ENCODE data around the gene AMH.

DNA sequence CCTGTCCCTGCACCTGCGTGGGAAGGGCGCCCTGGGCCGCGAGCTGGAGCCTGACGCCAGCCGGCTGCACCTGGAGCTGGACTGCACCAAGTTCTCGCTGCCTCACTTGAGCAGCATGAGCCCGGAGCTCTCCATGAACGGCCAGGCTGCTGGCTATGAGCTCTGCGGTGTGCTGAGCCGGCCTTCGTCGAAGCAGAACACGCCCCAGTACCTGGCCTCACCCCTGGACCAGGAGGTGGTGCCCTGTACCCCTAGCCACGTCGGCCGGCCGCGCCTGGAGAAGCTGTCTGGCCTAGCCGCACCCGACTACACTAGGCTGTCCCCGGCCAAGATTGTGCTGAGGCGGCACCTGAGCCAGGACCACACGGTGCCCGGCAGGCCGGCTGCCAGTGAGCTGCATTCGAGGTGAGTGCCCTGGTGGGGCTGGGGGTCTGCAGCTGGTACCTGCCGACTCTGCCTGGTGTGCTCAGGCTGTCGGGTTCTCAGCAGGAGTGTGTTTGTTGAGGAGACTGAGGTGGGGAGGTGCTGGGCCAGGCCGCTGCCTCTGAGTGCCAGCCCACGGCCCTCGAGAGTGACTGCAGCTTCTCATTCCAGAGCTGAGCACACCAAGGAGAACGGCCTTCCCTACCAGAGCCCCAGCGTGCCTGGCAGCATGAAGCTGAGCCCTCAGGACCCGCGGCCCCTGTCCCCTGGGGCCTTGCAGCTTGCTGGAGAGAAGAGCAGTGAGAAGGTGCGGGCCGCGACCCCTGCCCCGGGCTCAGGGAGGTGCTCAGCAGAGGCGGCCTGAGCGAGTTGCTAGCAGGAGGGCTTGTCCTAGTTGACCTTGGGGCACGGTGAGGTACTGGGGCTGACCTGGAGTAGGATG, 32.5 kb upstream of the AMH start:
- TF ChIP-seq POLR2AphosphoS5 (IDR thresholded peaks at IDR 0.05) (no peak), POLR2A (IDR thresholded peaks at IDR 0.05) (no peak)
- TF ChIP-seq, protein P1, sequence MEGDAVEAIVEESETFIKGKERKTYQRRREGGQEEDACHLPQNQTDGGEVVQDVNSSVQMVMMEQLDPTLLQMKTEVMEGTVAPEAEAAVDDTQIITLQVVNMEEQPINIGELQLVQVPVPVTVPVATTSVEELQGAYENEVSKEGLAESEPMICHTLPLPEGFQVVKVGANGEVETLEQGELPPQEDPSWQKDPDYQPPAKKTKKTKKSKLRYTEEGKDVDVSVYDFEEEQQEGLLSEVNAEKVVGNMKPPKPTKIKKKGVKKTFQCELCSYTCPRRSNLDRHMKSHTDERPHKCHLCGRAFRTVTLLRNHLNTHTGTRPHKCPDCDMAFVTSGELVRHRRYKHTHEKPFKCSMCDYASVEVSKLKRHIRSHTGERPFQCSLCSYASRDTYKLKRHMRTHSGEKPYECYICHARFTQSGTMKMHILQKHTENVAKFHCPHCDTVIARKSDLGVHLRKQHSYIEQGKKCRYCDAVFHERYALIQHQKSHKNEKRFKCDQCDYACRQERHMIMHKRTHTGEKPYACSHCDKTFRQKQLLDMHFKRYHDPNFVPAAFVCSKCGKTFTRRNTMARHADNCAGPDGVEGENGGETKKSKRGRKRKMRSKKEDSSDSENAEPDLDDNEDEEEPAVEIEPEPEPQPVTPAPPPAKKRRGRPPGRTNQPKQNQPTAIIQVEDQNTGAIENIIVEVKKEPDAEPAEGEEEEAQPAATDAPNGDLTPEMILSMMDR (IDR thresholded peaks at IDR 0.05), result no peak
